ENCODE data around the gene TSSK3.
A peak's percentile ranks its signal among the peaks of the same experiment; 100 is the strongest.

Gene TSSK3

GRCh38 chr1:32400876-32401631, 38.7 kb downstream of the TSSK3 start:
- peak; percentile 85 for DNase-seq

GRCh38 chr1:32404946-32405345, 42.6 kb downstream of the TSSK3 start:
- DNase-seq: no peak

GRCh38 chr1:32405672-32406467, 43.5 kb downstream of the TSSK3 start:
- no peak for DNase-seq

GRCh38 chr1:32406629-32407111, 44.3 kb downstream of the TSSK3 start:
- no peak for DNase-seq

GRCh38 chr1:32411261-32411660, 48.9 kb downstream of the TSSK3 start:
- no peak for DNase-seq

- peak; percentile 50 for DNase-seq
These were observed 51.3 kb downstream of the TSSK3 start for GRCh38 chr1:32413507-32414185.

Measured in midbrain (tissue), 1 donor.